ENCODE results near the gene CSF2RB.

Gene CSF2RB

GRCh38 chr22:36885474-36885873 is 28.0 kb upstream of the CSF2RB start:
- no peak for TF ChIP-seq REST (IDR thresholded peaks at IDR 0.05; ENCODE audit: insufficient read depth in 1 of 2, low read depth in 2 of 2, low read length in 2 of 2)
- no peak for TF ChIP-seq SIN3A (IDR thresholded peaks at IDR 0.05; ENCODE audit: borderline replicate concordance, insufficient read depth, low read length)
- TF ChIP-seq FOXP2 (optimal IDR thresholded peaks at IDR 0.05; ENCODE audit: borderline replicate concordance, extremely low read depth, extremely low read length, insufficient read depth): no peak
- no peak for TF ChIP-seq POLR2AphosphoS5 (IDR thresholded peaks at IDR 0.05; ENCODE audit: low read depth, low read length)
- TF ChIP-seq TAF1 (IDR thresholded peaks at IDR 0.05; ENCODE audit: borderline replicate concordance, insufficient read depth, low read length): no peak

GRCh38 chr22:36886016-36886415 is 27.4 kb upstream of the CSF2RB start:
- TF ChIP-seq POLR2AphosphoS5 (IDR thresholded peaks at IDR 0.05; ENCODE audit: low read depth, low read length): no peak
- no peak for TF ChIP-seq FOXP2 (optimal IDR thresholded peaks at IDR 0.05; ENCODE audit: borderline replicate concordance, extremely low read depth, extremely low read length, insufficient read depth)
- TF ChIP-seq TAF1 (IDR thresholded peaks at IDR 0.05; ENCODE audit: borderline replicate concordance, insufficient read depth, low read length): no peak
- TF ChIP-seq SIN3A (IDR thresholded peaks at IDR 0.05; ENCODE audit: borderline replicate concordance, insufficient read depth, low read length): no peak
- TF ChIP-seq REST (IDR thresholded peaks at IDR 0.05; ENCODE audit: insufficient read depth in 1 of 2, low read depth in 2 of 2, low read length in 2 of 2): no peak

- no peak for TF ChIP-seq TAF1 (IDR thresholded peaks at IDR 0.05; ENCODE audit: borderline replicate concordance, insufficient read depth, low read length)
- no peak for TF ChIP-seq FOXP2 (optimal IDR thresholded peaks at IDR 0.05; ENCODE audit: borderline replicate concordance, extremely low read depth, extremely low read length, insufficient read depth)
- TF ChIP-seq POLR2AphosphoS5 (IDR thresholded peaks at IDR 0.05; ENCODE audit: low read depth, low read length): no peak
- no peak for TF ChIP-seq REST (IDR thresholded peaks at IDR 0.05; ENCODE audit: insufficient read depth in 1 of 2, low read depth in 2 of 2, low read length in 2 of 2)
- no peak for TF ChIP-seq SIN3A (IDR thresholded peaks at IDR 0.05; ENCODE audit: borderline replicate concordance, insufficient read depth, low read length)
Observed at GRCh38 chr22:36887162-36887561, 26.3 kb upstream of the CSF2RB start.

GRCh38 chr22:36891646-36892045 is 21.8 kb upstream of the CSF2RB start:
- TF ChIP-seq REST (IDR thresholded peaks at IDR 0.05; ENCODE audit: insufficient read depth in 1 of 2, low read depth in 2 of 2, low read length in 2 of 2): no peak
- TF ChIP-seq TAF1 (IDR thresholded peaks at IDR 0.05; ENCODE audit: borderline replicate concordance, insufficient read depth, low read length): no peak
- TF ChIP-seq POLR2AphosphoS5 (IDR thresholded peaks at IDR 0.05; ENCODE audit: low read depth, low read length): no peak
- no peak for TF ChIP-seq SIN3A (IDR thresholded peaks at IDR 0.05; ENCODE audit: borderline replicate concordance, insufficient read depth, low read length)
- no peak for TF ChIP-seq FOXP2 (optimal IDR thresholded peaks at IDR 0.05; ENCODE audit: borderline replicate concordance, extremely low read depth, extremely low read length, insufficient read depth)

GRCh38 chr22:36892292-36892691 is 21.1 kb upstream of the CSF2RB start:
- TF ChIP-seq TAF1 (IDR thresholded peaks at IDR 0.05; ENCODE audit: borderline replicate concordance, insufficient read depth, low read length) (no peak), FOXP2 (optimal IDR thresholded peaks at IDR 0.05; ENCODE audit: borderline replicate concordance, extremely low read depth, extremely low read length, insufficient read depth) (no peak), REST (IDR thresholded peaks at IDR 0.05; ENCODE audit: insufficient read depth in 1 of 2, low read depth in 2 of 2, low read length in 2 of 2) (no peak), POLR2AphosphoS5 (IDR thresholded peaks at IDR 0.05; ENCODE audit: low read depth, low read length) (no peak), SIN3A (IDR thresholded peaks at IDR 0.05; ENCODE audit: borderline replicate concordance, insufficient read depth, low read length) (no peak)
